GDM1 (cell line): Measurements from ENCODE around the gene DMD.

Experiments used
- DNase-seq: peaks from one replicate; lab custom pipeline; 2025; lab: John Stamatoyannopoulos, UW

The DMD gene

GRCh38 chrX:31854716-31855115 lies 1356.6 kb downstream of the DMD start:
- no peak for DNase-seq

DNA sequence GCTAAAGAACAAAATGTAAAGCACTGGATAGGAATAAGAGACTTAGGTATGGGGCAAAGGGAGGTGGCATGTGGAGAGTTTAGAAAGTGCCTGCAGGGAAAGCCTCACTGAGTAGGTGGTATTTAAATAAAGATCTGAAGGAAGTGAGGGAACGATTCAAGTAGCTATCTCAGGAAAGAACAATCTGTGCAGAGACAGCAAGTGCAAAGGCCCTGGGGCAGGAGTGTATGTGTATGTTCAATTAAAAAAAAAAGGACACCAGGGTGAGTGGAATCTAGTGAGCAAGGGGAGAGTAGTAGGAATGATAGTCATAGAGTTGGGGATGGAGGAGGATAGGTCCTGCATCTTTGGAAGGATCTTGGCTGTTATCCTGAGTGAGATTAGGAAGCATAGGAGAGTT lies 1359.6 kb downstream of the DMD start:
- DNase-seq = no peak

DNA sequence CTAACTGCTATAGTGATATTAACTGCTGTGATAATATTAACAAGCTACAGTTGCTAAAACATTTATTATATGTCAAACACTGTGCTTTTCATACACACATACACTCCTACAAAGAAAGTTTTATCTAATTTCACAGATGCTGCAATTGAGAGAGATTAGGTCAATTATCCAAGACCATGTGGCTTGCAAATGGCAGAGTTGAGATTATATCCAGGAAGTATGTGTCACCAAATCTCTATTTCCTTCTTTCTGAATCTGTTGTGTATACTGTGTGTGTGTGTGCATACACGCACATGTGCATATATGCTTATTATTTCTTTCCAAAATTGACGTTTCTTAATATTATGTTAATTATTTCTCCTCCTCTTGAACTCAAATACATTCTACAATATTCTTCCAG lies 1363.6 kb downstream of the DMD start:
- DNase-seq = no peak

GRCh38 chrX:31845003-31845402 lies 1366.3 kb downstream of the DMD start:
- no peak for DNase-seq

GRCh38 chrX:31838617-31839016 lies 1372.7 kb downstream of the DMD start:
- no peak for DNase-seq

DNA sequence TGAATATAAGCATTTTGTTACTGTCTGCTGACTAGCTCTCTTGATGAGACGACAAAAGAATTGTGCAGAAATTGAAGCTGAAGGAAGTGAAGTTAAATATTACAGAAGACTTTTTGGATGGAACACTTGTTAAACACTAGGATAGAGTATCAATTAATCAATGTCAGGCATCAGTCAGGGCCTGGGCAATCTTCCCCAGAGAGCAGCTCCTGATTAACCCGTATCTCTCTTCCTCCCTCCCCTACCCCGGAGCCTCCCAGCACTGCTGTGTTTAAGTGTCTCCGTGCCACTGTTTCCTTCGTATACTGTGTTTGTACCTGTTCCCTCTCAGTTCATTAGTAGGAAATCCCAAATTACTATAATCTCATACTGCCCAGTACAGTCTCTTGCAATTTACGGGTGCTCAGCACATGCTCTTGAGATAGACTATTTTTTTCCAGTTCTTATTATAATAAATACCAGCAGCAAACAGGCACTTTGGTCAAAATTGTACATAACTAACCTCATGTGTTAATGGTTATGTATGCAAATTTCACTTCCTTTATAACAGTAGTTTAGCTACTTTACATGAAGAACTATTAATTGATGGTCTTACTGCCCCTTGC lies 1373.8 kb downstream of the DMD start:
- no peak for DNase-seq

GRCh38 chrX:31836479-31836878 lies 1374.9 kb downstream of the DMD start:
- DNase-seq = no peak

- DNase-seq = no peak
Observed at GRCh38 chrX:31832263-31832662, 1379.1 kb downstream of the DMD start.

DNA sequence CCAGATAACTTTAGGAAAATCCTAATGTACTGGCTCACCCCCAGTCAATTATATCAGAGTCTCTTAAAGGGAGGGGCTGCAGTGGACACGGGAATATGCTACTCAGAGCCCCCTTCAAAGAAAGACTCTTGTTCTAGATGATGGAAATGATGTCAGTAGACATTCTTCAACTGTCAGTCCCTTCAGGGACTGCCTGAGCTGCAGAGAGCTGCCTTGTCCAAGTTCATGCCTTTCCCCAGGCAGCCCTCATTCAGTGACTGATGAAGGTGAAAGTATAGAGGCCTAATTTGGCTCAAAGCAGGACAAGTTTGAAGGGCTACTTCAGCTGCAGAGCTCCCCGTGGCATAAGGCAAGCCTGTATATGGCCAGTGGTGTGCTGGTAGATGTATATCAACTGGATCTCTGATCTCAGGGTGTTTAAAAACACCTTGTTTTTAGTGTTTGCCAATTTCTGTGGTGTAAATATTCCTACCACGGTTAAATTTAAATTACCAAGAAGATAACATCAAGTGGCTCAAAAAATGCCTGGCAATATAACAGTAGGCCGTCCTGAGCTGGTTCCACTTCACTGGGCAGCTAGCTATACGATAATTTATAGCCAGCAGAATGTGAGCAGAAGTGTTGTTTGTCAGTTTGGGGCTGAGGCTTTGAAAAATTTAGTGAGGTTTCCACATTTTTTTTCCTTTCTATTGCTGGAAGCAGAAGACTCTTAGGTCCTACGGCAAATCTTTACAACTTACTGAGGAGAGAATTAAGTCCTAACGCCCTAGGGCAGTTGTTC lies 1390.7 kb downstream of the DMD start:
- no peak for DNase-seq

DNA sequence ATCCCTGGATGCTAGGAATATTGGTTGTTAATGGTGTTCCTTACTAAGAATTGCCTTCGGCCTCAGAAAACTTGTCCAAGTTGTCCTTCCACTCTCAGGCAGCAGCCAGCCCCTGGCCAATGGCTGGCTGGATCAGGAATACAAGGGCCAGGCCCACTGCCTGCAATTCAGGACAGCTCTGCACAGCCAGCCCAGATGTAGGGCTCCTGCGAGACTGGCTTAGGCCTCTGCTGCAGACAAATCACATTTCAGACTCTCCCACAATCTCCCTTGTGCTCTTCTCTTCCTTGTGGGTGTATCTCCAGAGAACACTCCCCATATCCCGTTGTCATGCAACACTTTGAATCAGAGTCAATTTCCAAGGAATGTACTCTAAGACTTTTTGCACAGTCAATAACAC lies 1391.9 kb downstream of the DMD start:
- no peak for DNase-seq

- no peak for DNase-seq
Observed at GRCh38 chrX:31811106-31811505, 1400.2 kb downstream of the DMD start.

- DNase-seq = no peak
Observed at GRCh38 chrX:31808357-31808756, 1403.0 kb downstream of the DMD start.

GRCh38 chrX:31807165-31807564 lies 1404.2 kb downstream of the DMD start:
- no peak for DNase-seq

GRCh38 chrX:31805781-31806180 lies 1405.6 kb downstream of the DMD start:
- DNase-seq = no peak

DNA sequence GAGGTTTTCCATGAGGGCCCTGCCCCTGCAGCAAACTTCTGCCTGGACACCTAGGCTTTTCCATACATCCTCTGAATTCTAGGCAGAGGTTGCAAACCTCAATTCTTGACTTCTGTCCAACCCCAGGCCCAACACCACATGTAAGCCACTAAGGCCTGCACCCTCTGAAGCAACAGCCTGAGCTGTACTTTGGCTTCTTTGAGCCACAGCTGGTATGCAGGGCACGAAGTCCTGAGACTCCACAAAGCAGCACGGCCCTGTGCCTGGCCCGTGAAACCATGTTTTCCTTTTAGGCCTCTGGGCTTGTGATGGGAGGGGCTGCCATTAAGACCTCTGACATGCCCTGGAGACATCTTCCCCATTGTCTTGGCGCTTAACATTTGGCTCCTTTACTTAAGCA lies 1411.1 kb downstream of the DMD start:
- no peak for DNase-seq

DNA sequence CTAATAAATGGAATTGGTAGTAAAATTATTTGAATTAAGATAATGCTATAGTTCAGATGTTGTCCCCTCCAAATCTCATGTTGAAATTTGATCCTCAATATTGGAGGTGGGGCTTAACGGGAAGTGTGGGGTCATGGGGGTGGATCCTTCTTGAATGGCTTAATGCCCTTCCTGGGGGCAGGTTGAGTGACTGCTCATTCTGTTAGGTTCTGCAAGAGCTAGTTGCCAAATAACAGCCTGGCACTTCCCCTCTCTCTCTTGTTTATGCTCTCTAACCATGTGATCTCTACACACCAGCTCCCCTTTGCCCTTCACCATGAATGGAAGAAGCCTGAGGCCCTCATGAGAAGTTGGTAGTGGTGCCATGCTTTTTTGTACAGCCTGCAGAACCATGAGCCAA lies 1414.7 kb downstream of the DMD start:
- DNase-seq = no peak

- no peak for DNase-seq
Observed at GRCh38 chrX:31747411-31747810, 1463.9 kb downstream of the DMD start.

- no peak for DNase-seq
Observed at GRCh38 chrX:31743004-31743403, 1468.3 kb downstream of the DMD start.

- no peak for DNase-seq
Observed at GRCh38 chrX:31717474-31717873, 1493.9 kb downstream of the DMD start.

DNA sequence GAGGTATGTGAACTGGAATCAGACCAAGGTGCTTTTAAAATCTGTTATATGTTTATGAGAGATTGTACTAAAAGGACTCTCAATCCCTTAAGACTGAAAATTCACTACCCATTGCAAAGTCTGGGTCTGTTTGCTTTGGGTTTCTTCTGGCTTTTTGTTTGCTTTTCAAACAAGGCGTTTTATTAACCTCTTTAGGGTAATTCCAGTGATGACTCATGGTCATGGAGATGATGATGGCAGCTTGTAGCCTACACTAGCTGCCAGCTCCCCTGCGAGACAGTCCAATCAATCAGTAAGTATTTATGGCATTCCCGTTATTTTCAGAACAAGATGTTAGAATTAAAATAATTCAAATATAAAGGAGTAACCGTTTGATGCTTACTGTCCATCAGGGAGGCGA lies 1495.7 kb downstream of the DMD start:
- DNase-seq = no peak

GRCh38 chrX:31714797-31715196 lies 1496.6 kb downstream of the DMD start:
- DNase-seq = no peak

- DNase-seq = no peak
Observed at GRCh38 chrX:31713120-31713519, 1498.2 kb downstream of the DMD start.

- no peak for DNase-seq
Observed at GRCh38 chrX:31711166-31711565, 1500.2 kb downstream of the DMD start.

GRCh38 chrX:31708116-31708515 lies 1503.2 kb downstream of the DMD start:
- DNase-seq = no peak
